ENCODE measurements around the gene ACBD3.

Gene ACBD3

GRCh38 chr1:226172589-226172988 is 14.0 kb downstream of the ACBD3 start:
- Histone ChIP-seq H3K9me3 (ENCODE audit: control insufficient read depth, insufficient read depth, low read length) (no peaks in the 10 kb centered on the region), H3F3A (ENCODE audit: control insufficient read depth, insufficient read depth) (0 out of 2 replicates have a peak, but pooled peaks cover 3% of the 10 kb centered on the region), H3K27ac (ENCODE audit: low read depth, low read length) (no peak overlapping the region), H3K4me3 (ENCODE audit: low read length) (no peak overlapping the region), H3K27me3 (ENCODE audit: control insufficient read depth, low read length) (no peaks in the 10 kb centered on the region), H3K4me2 (ENCODE audit: low read length) (no peak overlapping the region), H3K4me1 (ENCODE audit: control insufficient read depth, low read length) (no peaks in the 10 kb centered on the region), H3K79me2 (ENCODE audit: control insufficient read depth, low read length) (peaks cover 71% of the 10 kb centered on the region), H3K36me3 (ENCODE audit: control insufficient read depth, low read length) (no peaks in the 10 kb centered on the region), H4K20me1 (ENCODE audit: control insufficient read depth, insufficient read depth, low read depth, low read length) (0 out of 2 replicates have a peak, but pooled peaks cover under 1% of the 10 kb centered on the region), H3K9me2 (replicated peaks; ENCODE audit: control insufficient read depth, low read length) (no peaks in the 10 kb centered on the region)
- TF ChIP-seq CTCF (IDR thresholded peaks at IDR 0.05; ENCODE audit: low read depth, low read length, poor library complexity, severe bottlenecking) (no peak), EZH2phosphoT487 (IDR thresholded peaks at IDR 0.05; ENCODE audit: borderline replicate concordance, low read length) (no peak)

- Histone ChIP-seq H3K27ac (ENCODE audit: low read depth, low read length) (no peak overlapping the region), H3K36me3 (ENCODE audit: control insufficient read depth, low read length) (peaks cover 39% of the 10 kb centered on the region), H3K9me2 (replicated peaks; ENCODE audit: control insufficient read depth, low read length) (no peaks in the 10 kb centered on the region), H4K20me1 (ENCODE audit: control insufficient read depth, insufficient read depth, low read depth, low read length) (no peaks in the 10 kb centered on the region), H3K27me3 (ENCODE audit: control insufficient read depth, low read length) (no peaks in the 10 kb centered on the region), H3K9me3 (ENCODE audit: control insufficient read depth, insufficient read depth, low read length) (no peaks in the 10 kb centered on the region), H3F3A (ENCODE audit: control insufficient read depth, insufficient read depth) (no peaks in the 10 kb centered on the region; the same call in 1 of the 2 replicates), H3K79me2 (ENCODE audit: control insufficient read depth, low read length) (peaks cover 27% of the 10 kb centered on the region), H3K4me3 (ENCODE audit: low read length) (no peak overlapping the region), H3K4me1 (ENCODE audit: control insufficient read depth, low read length) (peaks cover 14% of the 10 kb centered on the region), H3K4me2 (ENCODE audit: low read length) (peak overlapping the region; percentile 15; the same call in 1 of the 2 replicates)
- TF ChIP-seq CTCF (IDR thresholded peaks at IDR 0.05; ENCODE audit: low read depth, low read length, poor library complexity, severe bottlenecking) (no peak), EZH2phosphoT487 (IDR thresholded peaks at IDR 0.05; ENCODE audit: borderline replicate concordance, low read length) (no peak)
Measured at GRCh38 chr1:226166341-226166740, 20.2 kb downstream of the ACBD3 start.

GRCh38 chr1:226164154-226164553 is 22.4 kb downstream of the ACBD3 start:
- peaks cover 56% of the 10 kb centered on the region for H3K36me3 ChIP-seq (ENCODE audit: control insufficient read depth, low read length)
- no peak overlapping the region for H3K4me3 ChIP-seq (ENCODE audit: low read length)
- no peaks in the 10 kb centered on the region for H4K20me1 ChIP-seq (ENCODE audit: control insufficient read depth, insufficient read depth, low read depth, low read length)
- H3K4me2 ChIP-seq (ENCODE audit: low read length), result no peak overlapping the region
- no peaks in the 10 kb centered on the region for H3K9me2 ChIP-seq (replicated peaks; ENCODE audit: control insufficient read depth, low read length)
- peaks cover 32% of the 10 kb centered on the region for H3K4me1 ChIP-seq (ENCODE audit: control insufficient read depth, low read length)
- TF ChIP-seq EZH2phosphoT487 (IDR thresholded peaks at IDR 0.05; ENCODE audit: borderline replicate concordance, low read length), result no peak
- TF ChIP-seq CTCF (IDR thresholded peaks at IDR 0.05; ENCODE audit: low read depth, low read length, poor library complexity, severe bottlenecking), result no peak
- no peak overlapping the region for H3K27ac ChIP-seq (ENCODE audit: low read depth, low read length)
- H3K27me3 ChIP-seq (ENCODE audit: control insufficient read depth, low read length), result no peaks in the 10 kb centered on the region
- H3K79me2 ChIP-seq (ENCODE audit: control insufficient read depth, low read length), result peaks cover 22% of the 10 kb centered on the region
- H3K9me3 ChIP-seq (ENCODE audit: control insufficient read depth, insufficient read depth, low read length), result no peaks in the 10 kb centered on the region
- H3F3A ChIP-seq (ENCODE audit: control insufficient read depth, insufficient read depth), result peaks cover 3% of the 10 kb centered on the region; the same call in 1 of the 2 replicates

Measured in DOHH2 (cell line).